T follicular helper cell (primary cell): Measurements from ENCODE around the gene TMIE.
A peak's percentile ranks its signal among the peaks of the same experiment; 100 is the strongest.
"Not testable (repeated sequence)": the region's sequence is repeated elsewhere in the genome, so short reads cannot be mapped to it uniquely, and the experiment has no call there.

Experiments used
- DNase-seq: peaks from one replicate; pipeline ENCODE4 v3.0.0-alpha.2; 2020; ENCODE audit warnings: low read depth

TMIE gene

DNA sequence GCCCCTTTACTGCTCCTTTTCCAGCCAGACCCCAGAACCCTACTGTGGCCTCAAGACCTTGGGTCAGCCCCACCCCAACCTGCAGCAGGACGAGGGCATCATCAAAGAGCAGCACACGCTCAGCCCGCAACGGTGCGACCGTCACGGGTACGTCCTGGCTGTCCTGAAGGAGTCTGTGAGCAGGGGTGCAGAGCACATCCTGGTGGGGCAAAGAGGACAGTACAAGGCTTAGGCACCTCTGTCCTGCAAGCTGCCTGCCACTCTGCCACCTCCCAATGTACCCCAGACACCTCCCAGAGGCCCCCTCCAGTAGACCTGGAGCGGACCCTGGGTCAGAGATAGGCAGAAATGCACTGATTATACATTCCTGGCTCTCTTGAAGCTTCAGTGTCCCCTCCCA lies 15.7 kb upstream of the TMIE start:
- DNase-seq, result no peak

DNA sequence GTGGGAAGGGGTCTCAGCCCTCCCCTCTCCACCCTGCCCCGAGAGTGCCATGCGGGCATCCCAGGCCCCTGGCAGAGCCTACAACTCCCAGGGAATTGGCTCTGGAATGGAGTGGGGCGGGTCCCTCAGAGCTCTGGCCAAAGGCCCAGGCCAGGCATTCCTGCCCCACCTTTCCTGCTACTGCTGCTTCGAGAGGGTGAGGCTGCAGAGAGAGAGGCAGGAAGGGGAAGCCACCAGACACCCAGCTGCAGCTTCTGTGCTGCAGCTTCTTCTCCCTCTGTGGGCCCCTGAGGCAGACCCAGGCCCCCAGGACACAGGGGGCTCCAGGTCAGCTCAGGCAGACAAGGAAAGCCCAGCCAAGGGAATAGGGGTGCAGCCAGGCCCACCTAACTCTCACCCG lies 10.4 kb upstream of the TMIE start:
- DNase-seq, result no peak

DNA sequence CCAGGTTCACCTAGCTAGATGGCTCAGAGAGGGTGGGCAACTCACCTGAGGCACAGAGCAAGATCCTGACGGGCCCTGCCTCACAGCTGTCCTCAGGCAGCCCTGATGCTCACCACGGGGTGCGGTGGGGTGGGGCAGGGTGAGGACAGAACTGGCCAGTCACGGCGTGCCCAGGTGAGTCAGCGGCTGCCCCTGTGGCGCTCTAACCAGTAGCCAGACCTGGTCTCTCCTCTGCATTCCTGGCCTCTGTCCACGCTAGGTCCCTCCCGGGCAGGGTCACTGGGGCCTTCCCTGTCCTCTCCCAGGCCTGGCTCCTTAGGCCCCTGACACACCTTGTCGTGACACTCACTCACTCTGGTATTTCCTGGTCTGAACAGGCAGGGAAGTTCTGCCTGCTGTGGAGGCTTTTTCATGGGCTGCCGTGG lies 8.6 kb upstream of the TMIE start:
- DNase-seq, result no peak

DNA sequence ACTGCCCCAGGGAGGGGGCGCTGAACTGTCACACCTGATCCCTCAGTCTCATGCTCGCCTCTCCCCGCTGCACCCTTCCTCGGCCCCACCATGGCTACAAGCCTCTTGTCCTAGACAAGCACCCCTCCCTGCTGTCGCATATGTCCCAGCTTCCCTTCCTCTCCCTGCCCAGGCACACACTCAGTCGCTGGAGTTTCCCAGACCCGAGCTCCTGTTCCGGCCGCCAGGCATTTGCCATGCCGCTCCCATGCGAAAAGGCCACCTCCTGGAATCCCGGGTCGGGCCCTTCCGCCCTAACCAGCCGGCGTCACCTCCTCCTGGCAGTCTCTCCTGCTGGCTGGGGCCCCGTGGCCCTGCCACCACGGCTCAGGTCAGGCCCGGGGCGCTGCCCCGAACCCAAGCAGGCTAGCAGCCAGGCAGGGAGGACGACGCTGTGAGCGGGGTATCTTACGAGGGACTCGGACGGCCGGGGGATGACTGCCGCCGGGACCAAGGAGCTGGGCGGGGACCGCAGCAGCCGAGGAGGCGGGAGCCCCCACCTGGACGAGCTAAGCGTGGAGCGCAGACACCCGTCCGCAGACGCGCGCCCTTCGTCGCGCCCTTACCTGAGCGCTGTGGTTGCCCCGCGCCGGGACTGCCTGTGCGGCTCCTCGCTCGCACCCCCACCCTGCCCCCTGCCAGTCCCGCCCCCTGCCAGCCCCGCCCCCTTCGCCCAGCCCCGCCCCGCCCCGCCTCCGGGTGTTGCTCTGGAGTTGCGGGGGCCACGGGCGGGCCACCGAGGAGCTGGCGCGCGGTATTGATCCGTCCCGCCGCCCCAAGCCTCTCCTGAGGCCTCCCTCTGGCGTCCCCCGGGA lies 7.9 kb upstream of the TMIE start, which contains the start of gene ALS2CL:
TSS of gene ALS2CL (minus strand) at position 642 of the 854 bp plus-strand sequence. CDS start 4,239 bp downstream, outside the sequence.
- DNase-seq, result peak; percentile 66

DNA sequence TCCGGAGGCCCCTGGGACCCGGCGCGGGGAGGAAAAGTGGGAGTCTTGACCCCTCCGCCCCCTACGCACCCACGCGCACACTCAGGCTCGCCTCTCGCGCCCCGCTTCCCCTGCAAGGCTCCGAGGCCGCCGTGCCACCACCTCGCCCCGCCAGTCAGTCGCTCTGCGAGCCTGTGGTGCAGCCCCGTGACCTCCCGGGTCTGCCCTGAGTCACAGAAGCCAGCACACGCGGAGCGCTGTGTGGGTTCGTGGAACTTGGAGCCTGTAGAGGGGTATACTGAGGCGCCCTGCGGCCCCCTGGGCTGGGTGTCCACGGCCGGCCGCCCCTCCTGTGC lies 7.3 kb upstream of the TMIE start:
- DNase-seq, result no peak

DNA sequence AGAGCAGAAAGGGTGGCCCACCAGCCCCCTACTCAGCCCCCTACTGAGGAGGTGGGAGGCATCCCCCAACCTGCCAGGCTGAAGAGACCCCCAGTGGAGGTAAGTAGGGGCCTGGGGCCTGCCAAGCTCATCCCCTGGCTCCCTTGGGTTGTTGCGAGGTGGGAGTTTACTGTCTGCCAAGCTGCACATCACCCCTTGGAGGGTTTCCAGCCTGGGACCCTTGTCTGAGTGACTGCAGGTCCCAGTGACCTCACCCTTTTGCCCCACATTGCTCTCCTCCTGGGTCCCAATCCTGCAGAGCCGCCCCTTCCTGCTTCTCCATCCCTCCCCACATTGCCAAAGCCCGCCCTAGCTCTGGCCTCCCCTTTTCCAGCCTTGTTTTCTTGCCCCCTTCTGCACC lies 6.7 kb upstream of the TMIE start:
- DNase-seq, result no peak

DNA sequence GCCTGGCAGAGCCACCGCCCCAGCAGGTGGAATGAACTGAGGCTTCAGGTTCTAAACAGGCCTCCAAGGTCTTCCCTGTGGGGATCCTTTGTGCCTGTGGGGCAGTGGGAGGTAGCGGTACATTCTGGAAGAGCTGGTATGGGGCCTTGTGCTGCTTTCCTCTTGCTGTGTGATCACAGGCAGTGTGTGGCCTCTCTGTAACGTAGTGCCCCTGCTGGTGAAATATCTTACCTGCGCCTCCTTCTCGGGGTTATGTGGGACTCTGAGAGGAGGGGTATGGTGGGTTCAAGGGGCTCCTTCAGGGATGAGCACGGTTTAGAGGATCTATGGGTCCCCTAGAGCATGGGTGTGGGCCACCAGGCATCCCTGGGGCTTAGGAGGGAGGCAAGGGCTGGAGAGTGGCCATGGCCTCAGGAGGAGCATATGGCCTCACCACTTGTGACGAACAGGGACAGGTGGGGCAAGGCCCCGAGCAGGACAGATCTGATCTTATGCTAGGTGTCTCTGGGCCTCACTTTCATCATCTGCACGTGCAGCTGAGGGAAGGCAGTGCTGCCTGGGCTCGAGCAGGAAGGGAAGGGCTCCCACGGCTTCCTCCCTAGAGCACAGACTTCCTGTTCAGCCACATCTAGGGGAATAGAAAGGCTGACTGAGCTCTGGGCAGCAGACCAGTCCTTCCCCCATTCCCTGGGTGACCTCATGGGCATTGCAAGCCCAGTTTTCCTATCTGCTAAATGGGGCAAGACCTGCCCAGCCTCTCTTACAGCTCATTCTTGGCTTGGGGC lies 5.8 kb upstream of the TMIE start:
- DNase-seq, result no peak

DNA sequence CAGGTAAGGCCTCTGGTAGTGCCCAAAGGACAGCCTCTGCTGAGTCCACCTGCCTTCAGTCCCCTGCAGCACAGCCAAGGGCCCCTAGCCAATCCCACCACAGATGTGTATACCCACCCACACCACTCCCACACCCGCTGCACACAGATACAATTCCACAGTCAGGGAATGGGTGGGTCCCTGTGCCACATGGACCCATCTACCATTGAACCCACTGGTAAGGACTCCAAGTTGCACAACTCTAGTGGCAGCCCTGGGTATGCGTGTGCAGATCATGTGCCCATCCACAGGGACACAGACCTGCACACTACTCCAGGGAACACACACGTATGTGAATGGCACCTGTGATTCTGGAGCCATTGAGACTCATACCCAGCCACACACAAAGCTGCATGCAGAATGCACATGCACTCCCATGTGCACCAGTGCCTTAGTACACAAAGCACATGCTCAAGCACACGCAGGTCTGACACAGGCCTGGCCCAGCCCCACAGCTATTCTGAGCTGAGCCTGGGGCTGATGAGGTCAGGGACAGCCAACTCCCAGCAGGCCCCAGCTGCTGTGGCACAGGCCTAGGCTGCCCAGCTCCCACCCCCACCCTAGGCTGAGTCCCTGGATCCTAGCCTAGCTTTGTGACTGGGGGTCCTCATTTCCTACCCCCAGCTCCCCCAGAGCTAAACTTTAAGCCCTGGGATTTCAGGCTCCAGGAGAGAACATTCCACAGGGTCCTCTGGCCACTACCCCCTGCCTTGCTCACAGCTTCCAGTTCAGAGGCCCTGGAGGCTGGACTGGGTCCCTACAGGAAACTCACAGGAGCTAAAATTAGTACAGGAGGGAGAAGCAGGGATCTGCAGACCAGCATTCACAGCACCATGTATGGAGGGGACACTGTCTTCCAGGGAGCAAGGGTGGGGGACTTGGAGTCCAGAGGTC lies 5.0 kb upstream of the TMIE start:
- DNase-seq, result no peak

DNA sequence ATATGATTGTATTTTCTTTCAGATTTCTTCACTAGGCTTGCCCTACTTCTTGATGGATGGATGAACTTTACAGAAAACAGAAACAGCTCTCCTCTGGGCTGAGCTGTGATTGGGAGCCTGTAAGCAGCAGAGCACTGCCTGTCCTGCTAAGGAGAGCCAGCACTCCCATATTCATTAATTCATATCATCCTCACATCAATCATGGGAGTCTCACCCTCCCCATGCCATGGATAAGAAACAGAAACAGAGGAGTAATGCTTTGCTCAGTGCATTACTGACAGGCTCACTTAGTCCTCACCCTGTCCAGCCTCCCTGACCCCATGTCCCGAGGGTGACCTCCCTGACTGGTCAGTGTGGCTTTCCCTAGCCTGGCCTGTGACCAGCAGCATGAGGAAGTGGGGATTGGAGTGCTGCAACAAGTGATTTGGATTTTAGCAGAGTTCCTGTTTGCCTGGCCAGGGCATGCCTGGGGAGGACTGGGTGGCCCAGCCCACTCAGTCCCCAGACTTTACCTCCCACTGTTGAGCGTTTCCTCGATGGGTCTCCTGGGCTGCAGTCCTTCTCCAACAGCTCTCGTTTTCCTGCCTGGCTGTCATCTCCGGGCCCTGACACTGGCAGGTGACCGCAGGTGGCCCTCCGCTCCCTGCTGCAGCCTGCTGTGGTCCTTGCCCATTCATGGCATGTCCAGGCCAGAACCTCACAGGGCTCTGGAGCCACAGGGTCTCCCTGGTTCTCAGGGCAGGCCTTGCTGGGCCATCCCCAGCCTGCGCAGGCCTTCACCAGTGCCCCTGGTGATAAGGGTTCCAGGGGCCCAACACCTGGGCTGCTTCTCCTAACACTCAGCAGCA lies 1.3 kb upstream of the TMIE start:
- DNase-seq, result no peak

DNA sequence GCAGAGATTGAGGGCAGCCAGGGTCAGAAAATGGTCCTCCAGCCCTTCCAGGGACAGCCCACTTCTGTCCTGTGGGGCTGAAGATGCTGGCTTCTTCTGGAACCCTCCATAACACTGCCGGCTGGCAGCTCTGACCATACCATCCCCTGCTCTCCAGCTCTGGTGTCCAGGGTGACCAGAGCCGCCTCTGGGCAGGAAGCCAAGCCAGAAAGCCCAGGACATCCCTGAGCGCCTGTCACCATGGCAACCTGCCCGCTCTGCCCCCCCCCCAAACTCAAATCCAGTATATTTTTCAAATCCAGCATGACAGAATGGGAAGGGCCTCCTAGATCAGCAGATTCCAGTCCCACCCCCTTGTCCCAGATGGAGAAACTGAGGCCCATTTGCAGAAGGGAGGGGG lies 420 bp upstream of the TMIE start:
- no peak for DNase-seq

DNA sequence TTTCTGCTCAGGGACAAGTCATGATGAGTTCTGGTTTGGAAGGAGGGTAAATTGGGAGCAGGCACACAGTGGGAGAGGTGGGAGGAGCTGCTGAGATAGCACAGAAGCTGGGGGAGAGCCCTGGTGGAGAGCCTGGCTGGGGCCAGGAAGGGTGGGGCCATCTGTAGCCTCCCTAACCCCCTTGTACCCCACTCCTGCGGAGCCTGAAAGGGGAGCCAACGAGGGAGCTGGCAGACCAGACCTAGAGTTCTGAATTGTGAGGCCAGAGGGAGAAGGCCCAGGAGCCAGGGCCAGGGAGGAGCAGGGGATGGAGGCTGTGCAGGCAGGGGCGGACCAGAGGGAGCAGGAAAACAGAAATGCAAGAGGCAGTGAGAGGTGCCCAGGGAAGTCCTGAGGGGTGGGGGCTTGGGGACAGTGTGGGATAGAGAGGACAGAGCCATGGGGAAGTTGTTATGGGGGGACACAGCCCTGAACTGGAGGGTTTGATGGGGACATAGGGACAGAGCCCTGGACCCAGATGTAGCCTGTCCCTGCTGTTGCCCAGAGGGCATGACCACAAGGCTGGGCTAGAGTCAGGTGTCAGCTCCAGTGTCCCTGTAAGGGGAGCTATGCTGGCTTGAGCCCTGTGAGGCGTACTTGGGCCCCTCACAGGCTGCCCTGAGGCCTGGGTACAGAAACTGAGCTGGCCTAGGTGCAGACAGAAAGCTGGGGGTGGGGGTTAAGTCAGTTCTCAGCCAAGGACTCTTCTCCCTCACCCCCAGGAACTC lies 1.2 kb downstream of the TMIE start:
- DNase-seq, result no peak

DNA sequence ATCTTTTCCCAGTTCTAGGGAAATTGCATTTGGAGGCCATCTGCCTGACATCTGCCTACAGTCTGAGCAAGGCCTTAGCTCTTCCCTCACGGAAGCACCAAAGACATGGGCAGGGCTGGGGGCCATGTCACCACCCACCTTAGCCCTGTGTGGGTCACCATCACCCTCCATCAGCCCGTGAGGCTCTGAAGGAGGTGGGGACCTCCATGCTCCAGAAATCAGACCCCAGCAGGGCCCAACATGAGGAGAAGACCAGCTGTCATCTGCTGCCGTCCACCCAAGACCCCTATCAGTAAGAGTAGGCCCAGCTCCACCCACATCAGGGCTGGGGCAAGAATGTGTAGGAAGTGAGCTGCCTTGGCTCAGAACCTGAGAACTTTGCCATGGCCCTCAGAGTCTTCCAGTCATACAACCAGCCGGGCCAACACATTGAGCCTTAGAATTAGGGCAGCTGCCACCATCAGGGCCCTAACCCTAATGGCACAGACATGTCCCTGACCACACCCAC lies 1.9 kb downstream of the TMIE start:
- DNase-seq, result no peak

DNA sequence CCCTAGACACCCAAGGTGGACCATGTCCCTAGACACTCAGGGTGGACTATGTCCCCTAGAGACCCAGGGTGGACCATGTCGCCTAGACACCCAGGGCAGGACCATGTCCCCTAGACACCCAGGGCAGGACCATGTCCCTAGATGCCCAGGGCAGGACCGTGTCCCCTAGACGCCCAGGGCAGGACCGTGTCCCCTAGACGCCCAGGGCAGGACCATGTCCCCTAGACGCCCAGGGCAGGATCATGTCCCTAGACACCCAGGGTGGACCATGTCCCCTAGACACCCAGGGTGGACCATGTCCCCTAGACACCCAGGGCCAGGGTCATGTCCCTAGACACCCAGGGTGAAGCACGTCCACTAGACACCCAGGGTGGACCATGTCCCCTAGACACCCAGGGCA lies 3.2 kb downstream of the TMIE start:
- not testable (repeated sequence) for DNase-seq

DNA sequence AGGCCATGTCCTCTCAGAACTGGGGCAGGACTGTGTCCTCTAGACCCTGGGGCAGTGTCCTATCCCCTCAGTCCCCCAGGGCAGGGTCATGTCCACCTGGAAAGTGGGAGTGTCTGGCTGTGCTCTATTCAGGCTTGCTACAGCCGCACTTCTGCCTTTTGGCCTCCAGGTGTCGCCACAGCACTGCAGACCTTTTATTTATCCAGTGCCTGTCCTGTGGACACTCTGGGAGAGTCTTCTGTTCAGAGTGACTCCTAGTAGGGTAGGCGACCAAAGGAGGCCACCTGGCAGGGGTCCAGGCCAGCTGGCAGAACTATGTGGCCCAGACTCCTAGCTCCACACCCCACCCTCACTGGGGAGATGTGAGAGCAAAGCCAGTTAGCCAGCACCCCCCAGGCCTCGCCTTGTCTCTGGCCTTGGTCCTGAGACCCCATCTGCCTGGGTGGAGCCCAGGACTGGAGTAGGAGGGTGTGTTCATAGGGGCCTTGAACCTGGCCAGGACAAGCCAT lies 3.9 kb downstream of the TMIE start:
- DNase-seq, result peak; percentile 50

DNA sequence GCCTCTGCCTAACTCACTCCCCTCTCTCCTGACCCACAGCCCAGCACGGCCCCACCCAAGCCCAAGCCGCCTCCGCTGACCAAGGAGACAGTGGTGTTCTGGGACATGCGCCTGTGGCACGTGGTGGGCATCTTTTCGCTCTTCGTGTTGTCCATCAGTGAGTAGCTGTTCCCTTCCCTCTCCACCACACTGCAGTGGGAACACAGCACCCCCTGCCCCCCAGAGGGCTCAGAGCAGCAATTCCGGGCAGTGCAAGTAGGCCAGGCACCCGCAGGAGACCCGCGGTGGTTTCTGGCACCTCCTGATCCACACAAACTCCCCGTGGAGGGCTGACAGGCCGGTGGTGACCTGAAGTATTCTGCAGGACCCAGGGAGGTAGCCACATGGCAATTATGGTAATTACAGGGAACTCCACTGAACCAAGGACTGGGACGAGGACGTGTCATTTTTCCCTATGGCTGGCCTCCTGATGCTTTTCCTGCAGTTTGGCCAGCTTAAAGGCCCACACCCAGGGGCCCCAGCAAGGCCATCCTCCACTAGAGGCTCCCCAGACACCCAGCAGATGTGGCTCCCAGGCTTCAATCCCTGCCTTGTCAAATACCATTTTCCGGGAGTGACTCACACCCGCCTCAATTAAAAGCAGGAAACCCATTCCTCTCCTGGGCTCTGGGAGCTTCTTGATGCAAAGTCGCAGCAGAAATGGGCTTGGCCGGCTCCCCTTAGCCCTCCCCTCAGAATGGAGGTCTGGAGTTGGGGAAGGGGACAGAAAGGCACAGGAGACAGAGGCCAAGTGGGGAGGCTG lies 4.8 kb downstream of the TMIE start:
- DNase-seq, result no peak

DNA sequence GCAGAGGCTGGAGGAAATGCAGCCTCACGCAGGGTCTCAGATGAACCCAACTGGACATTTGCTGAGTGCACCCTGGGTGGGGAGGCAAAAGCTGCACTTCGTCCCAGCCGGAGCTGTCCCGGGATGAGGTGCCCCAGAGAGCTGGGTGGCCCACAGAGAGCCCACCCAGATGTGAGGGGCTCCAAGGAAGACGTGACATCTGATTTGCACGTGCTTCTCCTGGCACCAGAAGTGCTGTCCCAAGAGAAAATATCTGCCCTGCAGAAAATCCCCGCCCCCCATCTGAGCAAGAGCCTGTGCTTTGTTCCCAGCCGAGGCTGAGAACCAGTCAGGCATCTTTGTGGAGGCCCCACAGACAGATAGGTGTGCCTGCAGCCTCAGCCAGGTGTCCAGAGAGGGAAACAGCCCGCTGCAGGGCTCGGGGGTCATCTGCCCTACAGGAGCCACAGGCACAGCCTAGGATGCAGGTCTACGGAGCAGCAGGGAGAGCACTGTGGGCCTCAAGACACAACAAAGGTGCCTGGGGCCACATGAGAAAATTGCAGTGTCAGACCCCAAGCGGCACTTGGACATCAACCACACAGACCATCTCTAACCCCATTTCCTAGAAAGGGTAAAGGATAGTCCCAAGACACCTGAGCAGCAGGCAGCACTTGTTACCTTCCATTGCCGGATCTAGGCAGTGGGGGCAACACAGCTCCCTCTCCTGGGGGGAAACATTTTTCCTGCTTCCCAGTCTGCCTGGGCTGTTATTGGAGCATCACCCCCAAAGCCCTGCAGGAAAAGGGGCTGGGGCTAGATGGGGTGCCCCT lies 5.8 kb downstream of the TMIE start:
- DNase-seq, result no peak

DNA sequence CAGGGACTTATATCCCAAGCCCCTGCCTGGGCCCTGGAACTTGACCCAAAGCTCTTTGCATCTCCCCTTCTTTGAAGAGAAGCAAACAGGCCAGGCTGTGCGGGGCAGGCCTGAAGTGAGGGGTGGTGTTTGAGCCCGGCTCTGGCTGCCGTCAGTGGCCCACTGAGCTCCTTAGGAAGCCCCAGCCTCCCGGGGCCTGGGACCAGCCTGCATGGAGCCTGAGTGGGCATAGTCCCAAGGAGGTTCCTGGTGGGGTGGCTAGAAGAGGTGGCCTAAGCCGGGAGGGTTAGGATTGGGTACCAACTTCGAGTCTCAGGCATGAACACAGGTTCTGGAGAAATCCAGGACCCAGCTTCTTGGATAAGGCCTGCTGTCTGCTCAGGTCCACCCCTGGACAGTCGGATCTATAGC lies 6.4 kb downstream of the TMIE start:
- no peak for DNase-seq
